NB4 (cell line): ENCODE results near the gene CCL7.
A peak's percentile ranks its signal among the peaks of the same experiment; 100 is the strongest.

ENCODE experiments used
- DNase-seq: peaks from one replicate; pipeline ENCODE4 v3.0.0; 2010; ENCODE audit warnings: low read depth
- H3K4me3 ChIP-seq: one replicate; pipeline ENCODE4 v1.5.1; 2011; ENCODE audit warnings: mild to moderate bottlenecking, low read depth, low read length, moderate library complexity
- MYC ChIP-seq: IDR thresholded peaks from 2 replicates; pipeline ENCODE4 v1.6.1; 2011; ENCODE audit warnings: low read depth, low read length
- POLR2A ChIP-seq: IDR thresholded peaks from 2 replicates; pipeline ENCODE4 v1.6.1; 2011; ENCODE audit warnings: mild to moderate bottlenecking; ENCODE audit not compliant: insufficient read length; ENCODE audit errors: extremely low read depth
- TF ChIP-seq, protein P1 (sequence below): IDR thresholded peaks from 2 replicates; pipeline ENCODE4 v1.6.1; 2011; ENCODE audit warnings: low read depth, low read length
- TF ChIP-seq, protein P2 (sequence below): IDR thresholded peaks from one replicate; pipeline ENCODE4 v1.5.1; 2012; ENCODE audit warnings: low read depth, low read length

CCL7 gene

DNA sequence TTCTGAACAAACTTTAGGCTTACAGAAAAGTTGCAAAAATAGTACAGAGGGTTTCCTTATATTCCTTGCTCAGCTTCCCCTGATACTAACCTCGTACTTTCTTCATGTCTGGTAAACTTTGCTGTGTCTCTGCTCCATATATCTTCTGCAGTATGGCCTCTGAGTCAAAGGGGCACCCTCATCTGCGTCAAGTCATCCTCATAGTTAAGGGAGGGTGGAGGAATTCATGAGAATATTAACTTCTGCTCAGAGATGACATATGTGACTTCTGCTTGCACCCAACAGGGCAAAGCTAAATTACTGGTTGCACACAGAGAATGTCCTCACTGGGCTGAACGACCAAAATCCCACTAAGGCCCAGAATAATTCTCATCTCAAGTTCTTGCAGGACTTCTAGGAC, 4.3 kb upstream of the CCL7 start:
- no peak overlapping the region for H3K4me3 ChIP-seq
- TF ChIP-seq POLR2A (no peak), MYC (no peak)
- TF ChIP-seq, protein P1, sequence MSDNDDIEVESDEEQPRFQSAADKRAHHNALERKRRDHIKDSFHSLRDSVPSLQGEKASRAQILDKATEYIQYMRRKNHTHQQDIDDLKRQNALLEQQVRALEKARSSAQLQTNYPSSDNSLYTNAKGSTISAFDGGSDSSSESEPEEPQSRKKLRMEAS: no peak
- TF ChIP-seq, protein P2, sequence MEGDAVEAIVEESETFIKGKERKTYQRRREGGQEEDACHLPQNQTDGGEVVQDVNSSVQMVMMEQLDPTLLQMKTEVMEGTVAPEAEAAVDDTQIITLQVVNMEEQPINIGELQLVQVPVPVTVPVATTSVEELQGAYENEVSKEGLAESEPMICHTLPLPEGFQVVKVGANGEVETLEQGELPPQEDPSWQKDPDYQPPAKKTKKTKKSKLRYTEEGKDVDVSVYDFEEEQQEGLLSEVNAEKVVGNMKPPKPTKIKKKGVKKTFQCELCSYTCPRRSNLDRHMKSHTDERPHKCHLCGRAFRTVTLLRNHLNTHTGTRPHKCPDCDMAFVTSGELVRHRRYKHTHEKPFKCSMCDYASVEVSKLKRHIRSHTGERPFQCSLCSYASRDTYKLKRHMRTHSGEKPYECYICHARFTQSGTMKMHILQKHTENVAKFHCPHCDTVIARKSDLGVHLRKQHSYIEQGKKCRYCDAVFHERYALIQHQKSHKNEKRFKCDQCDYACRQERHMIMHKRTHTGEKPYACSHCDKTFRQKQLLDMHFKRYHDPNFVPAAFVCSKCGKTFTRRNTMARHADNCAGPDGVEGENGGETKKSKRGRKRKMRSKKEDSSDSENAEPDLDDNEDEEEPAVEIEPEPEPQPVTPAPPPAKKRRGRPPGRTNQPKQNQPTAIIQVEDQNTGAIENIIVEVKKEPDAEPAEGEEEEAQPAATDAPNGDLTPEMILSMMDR: no peak
- no peak for DNase-seq

DNA sequence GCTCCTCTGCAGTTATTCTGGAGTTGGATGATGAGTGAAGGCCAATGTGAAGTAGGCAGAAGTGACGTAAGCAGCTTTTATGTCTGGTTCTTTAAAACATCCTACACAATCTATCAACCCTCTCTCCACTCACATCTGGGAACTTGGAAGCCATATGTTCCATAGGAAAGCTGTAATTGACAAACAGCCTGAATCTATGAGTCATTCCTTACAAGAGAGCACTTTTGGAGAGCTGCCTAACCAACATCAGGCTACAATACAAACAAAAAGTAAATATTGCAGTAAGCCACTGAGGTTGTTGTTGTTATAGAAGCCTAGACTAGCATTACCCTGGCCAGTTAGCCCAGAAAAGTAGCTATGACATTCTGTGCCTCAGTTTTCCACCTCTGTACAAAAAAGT, 5.9 kb downstream of the CCL7 start:
- no peak for DNase-seq
- TF ChIP-seq, protein P1: no peak
- TF ChIP-seq POLR2A: no peak
- TF ChIP-seq MYC: no peak
- TF ChIP-seq, protein P2: no peak
- no peak overlapping the region for H3K4me3 ChIP-seq

DNA sequence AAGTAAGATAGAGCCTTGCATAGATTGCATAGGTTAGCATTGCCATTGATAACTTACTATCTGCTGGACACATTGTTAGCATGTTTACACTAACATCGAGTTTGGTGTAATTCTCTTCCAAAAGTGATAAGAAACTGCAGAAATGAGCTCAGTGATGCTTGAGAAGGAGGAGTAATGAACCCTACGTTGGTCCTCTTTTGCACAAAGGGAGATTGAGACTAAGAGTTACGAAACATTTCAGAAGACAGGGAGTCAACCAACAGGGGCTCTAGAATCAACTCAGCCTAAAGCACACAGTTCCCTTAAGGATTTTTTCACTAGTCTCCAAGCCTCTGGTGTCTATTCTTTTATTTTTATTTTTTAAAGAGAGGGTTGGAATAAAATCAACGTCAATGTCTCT, 6.8 kb downstream of the CCL7 start:
- TF ChIP-seq MYC (no peak), POLR2A (no peak)
- TF ChIP-seq, protein P1: no peak
- TF ChIP-seq, protein P2: no peak
- peak; percentile 33 for DNase-seq
- no peak overlapping the region for H3K4me3 ChIP-seq

DNA sequence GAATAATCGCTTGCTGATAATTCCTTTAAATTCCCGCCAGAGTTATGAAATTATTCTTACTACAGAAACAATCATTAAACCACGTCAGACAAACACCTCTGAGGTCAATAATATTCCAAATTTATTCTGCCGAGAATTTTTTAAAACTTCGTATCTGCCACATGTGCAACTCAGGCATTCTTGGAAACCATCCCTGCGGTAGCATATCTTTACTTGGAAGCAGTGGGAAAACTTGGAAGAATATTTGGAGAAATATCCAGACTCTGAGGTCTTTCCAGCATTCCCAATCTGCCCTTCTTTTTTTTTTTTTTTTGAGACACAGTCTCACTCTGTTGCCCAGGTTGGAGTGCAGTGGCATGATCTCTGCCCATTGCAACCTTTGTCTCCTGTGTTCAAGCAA, 13.6 kb downstream of the CCL7 start:
- no peak for DNase-seq
- TF ChIP-seq MYC (no peak), POLR2A (no peak)
- TF ChIP-seq, protein P2: no peak
- TF ChIP-seq, protein P1: no peak
- no peak overlapping the region for H3K4me3 ChIP-seq

DNA sequence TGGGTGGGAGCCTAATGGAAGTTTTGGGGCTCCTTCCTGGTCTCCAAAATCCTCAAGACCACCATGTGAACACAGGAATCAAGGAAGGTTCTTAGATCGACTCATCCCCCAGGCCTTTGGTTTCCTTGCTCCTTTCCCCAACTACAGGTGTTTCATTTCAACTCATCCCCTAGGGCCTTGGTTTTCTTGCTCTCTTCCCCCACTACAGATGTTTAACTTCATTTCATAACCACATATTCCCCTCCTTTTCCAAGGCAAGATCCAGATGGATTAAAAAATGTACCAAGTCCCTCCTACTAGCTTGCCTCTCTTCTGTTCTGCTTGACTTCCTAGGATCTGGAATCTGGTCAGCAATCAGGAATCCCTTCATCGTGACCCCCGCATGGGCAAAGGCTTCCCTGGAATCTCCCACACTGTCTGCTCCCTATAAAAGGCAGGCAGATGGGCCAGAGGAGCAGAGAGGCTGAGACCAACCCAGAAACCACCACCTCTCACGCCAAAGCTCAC, 15.3 kb downstream of the CCL7 start, which contains the start of gene CCL11:
Gene CCL11 (plus strand): TSS at position 457 of the 507 bp plus-strand sequence. CDS start 67 bp downstream, outside the sequence.
- DNase-seq: no peak
- no peak within 1 kb of the TSS for H3K4me3 ChIP-seq
- TF ChIP-seq, protein P1: no peak
- TF ChIP-seq MYC (no peak), POLR2A (no peak)
- TF ChIP-seq, protein P2: no peak

DNA sequence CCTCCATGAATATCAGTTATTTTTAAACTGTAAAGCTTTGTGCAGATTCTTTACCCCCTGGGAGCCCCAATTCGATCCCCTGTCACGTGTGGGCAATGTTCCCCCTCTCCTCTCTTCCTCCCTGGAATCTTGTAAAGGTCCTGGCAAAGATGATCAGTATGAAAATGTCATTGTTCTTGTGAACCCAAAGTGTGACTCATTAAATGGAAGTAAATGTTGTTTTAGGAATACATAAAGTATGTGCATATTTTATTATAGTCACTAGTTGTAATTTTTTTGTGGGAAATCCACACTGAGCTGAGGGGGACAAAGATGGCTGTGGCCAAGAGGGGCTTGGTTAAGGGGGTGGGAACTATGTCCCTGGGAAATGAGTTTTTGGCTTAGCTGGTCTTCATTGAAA, 17.9 kb downstream of the CCL7 start:
- TF ChIP-seq MYC: no peak
- TF ChIP-seq, protein P1: no peak
- no peak for DNase-seq

More for the DNA sequence above, 17.9 kb downstream of the CCL7 start:
- H3K4me3 ChIP-seq: no peak overlapping the region
